Fibroblast of skin of right biceps (primary cell): ENCODE results near the gene MPO.

Experiments
- DNase-seq: peaks from one replicate; pipeline ENCODE4 v3.0.0-alpha.2; 2013

MPO gene

DNA sequence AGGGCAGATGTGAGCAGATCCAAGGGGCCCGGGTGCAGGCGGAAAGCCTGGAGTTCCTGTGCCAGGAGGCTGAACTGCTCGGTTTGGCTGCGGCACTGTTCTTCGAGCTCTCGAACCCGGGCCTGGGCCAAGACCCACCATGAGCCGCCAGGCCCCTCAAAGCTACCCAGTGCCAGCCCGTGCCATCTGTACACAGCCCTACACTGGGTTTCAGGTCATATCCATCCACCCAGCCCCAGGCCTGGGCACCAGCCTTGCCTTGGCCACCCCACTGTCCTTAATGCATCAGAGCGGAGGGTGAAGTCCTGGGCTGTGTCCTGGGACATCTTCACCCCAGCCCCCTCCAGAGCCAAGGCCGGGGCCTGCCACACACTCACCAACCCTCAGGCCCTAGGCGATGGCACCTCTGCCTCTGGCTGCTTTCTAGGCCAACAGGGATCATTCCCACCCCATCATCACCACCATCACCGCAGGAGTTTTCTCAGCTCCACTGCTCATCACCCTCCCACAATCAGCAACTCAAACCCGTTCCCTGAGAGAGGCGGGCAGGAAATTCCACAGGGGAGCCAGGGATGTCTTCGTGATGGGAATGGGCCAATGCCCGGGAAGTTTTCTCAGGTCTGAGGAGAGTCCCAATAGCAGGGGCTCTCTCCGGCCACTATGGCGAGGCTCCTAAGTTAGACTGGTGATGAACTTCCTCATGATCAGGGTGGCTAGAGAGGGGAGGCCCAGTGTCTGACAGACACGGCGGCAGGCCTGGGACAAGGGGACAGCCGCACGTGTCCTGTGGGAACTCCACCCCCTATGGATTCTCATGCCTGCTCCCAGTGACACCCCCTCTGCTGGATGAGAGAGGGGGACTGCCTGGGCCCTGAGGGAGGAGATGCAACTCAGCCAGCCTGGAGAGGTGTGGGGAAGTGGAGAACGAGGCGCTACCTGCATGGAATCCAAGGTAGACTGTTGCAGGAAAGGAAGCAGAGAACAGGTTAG is 38.7 kb upstream of the MPO start:
- DNase-seq = no peak

DNA sequence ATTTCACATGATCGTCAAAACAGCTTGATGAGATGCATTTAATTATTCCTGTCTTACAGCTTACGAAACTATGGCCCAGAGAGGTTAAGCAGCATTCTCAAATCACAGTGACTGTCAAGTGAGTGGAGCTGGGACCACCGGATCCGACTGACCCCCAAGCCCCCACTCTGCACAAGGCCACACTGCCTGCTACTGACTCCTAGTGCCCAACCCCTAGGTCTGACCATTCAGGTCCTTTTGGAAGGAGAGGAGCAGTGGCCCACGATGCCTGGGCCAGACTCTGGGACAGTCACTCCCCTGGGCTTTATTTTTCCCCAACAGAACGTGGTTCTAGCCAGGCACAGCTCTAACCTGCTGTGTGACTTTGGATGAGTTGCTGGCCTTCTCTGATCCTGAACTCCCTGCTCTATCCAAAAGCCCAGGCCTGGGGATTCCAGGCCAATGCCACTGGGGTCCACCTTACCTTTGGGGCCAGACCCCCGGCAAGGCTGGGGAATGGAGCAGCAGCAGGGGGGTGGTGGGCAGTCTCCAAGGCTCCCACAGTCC is 38.0 kb upstream of the MPO start:
- no peak for DNase-seq

DNA sequence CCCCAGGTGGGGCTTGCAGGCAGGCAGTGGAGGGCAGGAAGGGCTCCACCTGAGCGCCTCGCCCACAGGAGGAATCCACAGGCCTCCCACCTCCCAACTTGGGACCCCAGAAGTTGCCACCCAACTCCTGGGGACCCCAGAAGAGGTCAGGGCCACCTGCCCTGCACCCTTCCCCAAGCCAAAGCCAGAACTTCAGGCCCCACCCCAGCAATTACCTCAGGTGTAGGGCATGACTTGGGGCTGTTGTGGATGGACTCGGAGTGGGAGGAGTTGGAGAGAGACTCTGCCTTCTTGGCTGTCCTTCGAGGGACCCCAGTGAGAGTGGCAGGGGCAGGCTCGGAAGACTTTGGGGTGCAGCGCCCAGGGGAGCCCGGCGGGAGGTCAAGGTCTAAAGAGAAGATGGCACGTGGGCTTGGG is 37.3 kb upstream of the MPO start:
- no peak for DNase-seq

DNA sequence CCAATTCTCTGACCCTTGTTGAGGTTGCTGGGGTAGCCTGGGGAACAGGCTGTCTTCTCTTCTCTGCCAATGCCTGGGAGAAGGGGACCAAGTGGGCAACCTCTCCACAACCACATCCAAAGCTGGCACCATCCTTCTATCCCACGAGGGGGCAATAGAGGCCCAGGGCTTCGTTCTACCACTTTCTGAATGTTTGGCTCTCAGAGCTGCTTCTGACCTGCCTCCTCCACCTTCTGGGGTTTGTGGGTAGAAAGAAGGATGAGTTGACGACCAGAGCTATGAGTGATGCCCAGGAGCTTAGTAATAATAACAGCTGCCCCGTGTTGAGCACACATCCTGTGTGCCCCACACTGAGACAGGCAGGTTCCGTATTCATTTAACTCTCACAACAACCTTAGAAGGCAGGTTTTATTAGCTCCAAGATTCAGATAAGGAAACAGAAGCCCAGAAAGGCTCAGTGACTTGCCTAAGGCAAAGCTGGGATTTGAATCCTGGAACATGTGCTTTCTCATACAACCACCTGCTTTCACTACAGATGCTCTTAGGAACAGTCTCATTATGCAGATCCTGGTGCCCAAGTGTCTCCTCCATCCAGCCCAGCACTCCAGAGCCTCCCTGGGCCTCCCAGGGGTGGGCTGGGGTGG is 36.8 kb upstream of the MPO start:
- DNase-seq = peak; percentile 78

GRCh38 chr17:58316260-58316960 is 35.7 kb upstream of the MPO start:
- no peak for DNase-seq

- no peak for DNase-seq
Observed at GRCh38 chr17:58315750-58316149, 35.0 kb upstream of the MPO start.

- DNase-seq = no peak
Observed at GRCh38 chr17:58315281-58315711, 34.6 kb upstream of the MPO start.

GRCh38 chr17:58314706-58315015 is 33.9 kb upstream of the MPO start:
- no peak for DNase-seq

GRCh38 chr17:58313815-58314705 is 33.3 kb upstream of the MPO start:
- DNase-seq = no peak

DNA sequence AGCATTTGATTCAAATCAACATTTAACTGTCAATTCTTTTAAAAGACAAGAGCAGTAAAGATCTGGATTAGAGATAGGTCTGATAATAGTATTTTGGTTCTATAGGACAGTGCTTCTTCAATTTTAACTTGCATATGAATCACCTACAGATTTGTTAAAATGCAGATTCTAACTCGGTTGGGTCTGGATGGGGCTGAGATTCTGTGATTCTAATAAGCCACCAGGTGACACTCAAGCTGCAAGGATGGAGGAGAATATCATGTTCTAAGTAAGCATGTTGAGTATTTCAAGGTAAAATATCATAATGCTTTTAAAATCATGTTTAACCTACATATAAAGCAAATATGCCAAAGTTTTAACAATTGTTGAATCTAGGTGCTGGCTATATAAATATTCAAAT is 32.1 kb upstream of the MPO start:
- no peak for DNase-seq

DNA sequence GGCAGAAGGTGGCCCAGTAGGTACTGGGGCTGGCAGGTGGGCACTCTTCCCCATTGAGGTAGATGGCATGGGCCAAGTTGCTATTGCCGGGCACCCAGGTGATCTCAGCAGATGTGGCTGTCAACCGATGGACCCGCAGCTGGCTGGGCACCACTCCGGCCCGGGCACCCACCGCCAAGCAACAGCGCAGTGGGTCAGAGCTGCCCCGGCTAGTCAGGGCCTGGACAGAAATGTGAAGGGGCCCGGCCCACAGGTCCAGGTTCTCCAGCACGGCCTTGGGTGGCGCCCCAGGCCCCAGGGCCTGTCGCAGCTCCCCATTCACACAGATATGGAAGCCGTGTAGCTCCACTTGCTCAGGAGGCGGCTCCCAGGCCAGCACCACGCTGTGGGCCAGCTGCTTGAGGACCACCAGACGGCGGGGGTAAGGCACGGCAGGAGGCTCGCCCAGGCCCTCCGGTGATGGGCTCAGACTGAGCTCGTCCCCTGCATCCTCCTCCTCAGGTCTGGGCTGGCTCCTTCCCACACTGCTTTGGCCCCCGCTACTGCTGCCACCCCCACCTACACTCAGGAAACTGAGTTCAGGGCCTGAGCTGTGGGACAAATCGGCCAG is 31.4 kb upstream of the MPO start:
- DNase-seq = no peak

GRCh38 chr17:58311429-58311894 is 30.7 kb upstream of the MPO start:
- no peak for DNase-seq

DNA sequence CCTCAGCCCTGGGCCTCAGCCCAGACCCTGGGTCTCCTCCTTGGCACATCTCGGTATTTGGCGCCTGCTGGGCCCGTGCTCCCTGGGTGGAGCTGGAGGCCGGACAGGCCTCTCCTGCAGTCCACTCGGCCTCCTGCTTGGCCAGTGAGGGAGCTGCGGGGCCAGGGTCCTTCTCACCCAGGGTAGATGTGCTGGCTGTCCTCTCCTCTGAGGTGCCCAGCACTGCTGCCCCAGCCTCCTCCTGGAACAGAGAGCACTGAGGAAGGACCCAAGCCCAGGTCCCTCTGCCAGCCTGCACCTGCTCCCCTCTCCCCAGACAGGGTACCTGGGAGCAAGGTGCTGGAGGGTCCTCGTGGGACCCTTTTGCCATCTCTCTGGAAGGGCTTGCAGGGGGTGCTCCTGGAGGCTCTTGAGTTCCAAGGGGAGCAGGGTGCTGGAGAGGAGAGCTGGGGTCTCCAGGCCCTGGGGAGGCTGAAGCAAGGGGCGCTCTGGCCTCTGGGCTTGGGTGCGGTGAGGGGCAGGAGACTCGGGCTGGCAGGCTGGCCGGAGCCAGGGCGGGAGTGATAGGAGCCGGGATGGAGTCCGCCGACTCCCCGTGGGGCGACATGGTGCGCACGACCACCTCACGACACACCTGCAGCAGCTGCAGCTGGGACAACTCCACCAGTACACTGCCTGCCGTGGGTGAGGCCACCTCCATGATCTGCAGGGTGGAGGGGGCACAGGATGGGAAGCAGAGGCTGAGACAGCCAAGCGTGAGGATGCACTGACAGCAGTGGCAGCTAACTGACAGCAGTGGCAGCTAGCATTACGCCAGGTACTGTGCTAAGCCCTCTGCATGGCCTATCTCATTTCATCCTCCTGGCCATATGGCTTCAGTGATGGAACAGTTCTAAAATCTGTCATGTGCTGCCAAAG is 30.0 kb upstream of the MPO start:
- DNase-seq = no peak

DNA sequence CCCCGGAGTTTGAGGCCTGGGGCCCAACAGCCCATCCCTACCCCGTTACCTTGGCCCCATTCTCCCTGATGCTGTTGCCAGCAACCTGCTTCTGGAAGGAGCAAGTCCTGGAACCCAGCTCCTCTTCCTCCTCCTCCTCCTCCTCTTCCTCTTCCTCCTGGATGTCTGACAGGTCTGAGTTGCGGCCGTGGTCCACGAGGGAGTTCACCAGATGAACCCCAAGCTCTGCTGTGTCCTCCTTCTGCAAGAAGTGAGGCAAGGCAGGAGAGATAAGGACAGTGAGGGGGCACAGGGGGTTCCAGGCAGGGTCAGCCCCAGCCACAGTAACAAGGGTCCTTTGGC is 29.2 kb upstream of the MPO start:
- DNase-seq = no peak

DNA sequence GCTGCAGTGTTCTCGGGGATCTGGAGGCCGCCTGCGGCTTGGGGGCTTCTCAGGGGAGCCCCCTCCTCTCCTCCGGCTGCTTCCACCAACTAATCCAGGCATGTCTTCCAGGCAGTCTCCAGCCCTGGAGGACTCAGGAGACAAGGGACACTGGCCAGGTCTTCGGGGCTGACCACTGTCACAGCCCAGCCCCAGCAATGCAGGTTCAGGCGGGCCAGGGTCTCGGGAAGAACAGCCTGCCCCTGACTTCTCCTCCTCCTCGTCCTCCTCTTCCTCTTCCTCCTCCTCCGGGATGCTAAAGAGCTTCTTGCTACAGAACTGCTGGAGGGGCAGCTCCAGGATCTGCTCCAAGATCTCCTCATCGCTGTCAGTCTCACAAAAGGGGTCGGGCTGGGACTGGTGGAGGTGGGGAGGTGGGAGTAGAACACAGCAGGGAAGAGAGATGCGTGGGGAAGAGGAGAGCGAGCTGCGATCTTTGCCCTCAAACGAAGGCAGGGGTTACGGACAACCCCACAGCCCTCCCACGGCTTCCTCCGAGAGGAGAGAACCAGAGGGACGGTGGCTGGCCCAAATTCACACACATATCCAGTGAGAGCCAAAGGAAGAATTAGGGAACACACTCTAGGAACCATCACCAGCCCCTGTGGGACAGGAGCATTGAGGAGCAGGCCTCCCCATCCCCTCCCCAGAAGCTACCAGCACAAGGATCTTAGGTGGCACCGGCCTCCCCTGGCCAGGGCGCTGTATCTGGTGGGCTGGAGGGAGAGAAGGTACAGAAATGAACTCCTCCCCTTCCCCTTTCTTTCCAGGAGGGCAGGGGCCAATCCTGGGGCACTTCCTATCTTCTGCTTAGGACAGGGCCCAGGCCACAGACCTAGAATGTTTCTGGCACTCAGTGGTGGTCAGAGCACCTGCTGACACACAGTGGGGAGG is 28.5 kb upstream of the MPO start:
- DNase-seq = no peak

DNA sequence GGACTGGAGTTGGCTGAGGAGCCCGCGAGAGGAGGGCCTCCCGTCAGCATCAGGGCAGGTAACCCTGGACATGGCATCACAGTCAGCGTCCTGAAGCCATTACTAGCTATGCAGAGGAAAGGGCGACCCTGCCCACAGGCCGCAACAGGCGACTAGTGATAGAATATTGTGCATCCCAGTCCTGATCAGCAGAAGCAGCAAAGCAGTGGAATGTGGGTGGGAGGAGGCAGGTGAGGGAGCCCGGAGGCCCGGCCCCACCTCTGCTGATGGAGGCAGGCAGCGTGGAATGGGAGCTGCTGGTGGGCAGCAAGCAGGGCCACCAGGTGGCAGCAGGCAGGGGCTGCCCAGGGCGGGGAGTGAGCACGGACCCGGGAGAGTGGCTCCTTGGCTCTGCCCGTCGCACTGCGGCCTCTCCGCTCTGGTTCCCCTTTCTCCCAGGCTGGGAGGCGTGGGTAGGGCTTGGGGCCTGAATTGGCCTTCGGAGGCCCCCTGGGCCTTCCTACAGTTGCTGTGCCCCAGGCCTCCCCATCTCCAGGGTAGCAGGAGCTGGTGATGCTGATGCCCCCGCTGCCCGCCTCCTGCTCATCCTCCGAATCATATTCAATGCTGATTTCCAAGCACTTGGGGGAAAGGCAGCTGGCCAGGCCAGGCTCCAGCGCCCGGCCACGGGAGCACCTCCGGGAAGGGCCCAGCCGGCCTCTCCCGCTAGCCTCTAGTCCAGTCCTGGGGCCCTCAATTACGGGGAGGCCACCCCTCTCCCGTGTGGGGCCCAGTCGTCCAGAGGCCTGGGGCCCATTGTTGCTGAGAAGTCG is 27.6 kb upstream of the MPO start:
- no peak for DNase-seq

- no peak for DNase-seq
Observed at GRCh38 chr17:58307468-58308172, 26.9 kb upstream of the MPO start.
